Progenitor cell of endocrine pancreas (in vitro differentiated cells): ENCODE results near the gene PRKCH. TPM values are rescaled to one million over a fixed set of nuclear protein-coding genes. Genes with fewer than 3 reads are reported as not detected.

Experiments
- DNase-seq: peaks from one replicate; pipeline ENCODE4 v3.0.0; 2021; ENCODE audit warnings: low spot score; ENCODE audit not compliant: unreplicated experiment
- H3K27ac Mint-ChIP-seq: 2 replicates; pipeline ENCODE4 v1.8.0; 2021; ENCODE audit warnings: mild to moderate bottlenecking, moderate library complexity, mixed read lengths
- H3K27me3 Mint-ChIP-seq: 2 replicates; pipeline ENCODE4 v1.8.0; 2021; ENCODE audit warnings: mixed read lengths
- H3K36me3 Mint-ChIP-seq: 2 replicates; pipeline ENCODE4 v1.8.0; 2022; ENCODE audit warnings: mixed read lengths; ENCODE audit not compliant: insufficient read depth
- H3K4me1 Mint-ChIP-seq: 2 replicates; pipeline ENCODE4 v1.8.0; 2021; ENCODE audit warnings: low read depth, mixed read lengths
- H3K4me3 Mint-ChIP-seq: 2 replicates; pipeline ENCODE4 v1.8.0; 2021; ENCODE audit warnings: low read depth, mild to moderate bottlenecking, moderate library complexity, mixed read lengths
- H3K9me3 Mint-ChIP-seq: 2 replicates; pipeline ENCODE4 v1.8.0; 2021; ENCODE audit warnings: low read depth, mixed read lengths
- total RNA-seq: library from RNA; stranded (reverse); gene quantifications from 2 replicates; pipeline ENCODE4 v1.2.1, GENCODE V29; 2021
- TF ChIP-seq, protein P1 (sequence below): fragments of 200-600 bp; sonication (generic); IDR thresholded peaks from one replicate; pipeline ENCODE4 v1.5.0; 2021; ENCODE audit warnings: antibody characterized with exemption, mild to moderate bottlenecking; ENCODE audit not compliant: unreplicated experiment

Gene PRKCH
- total RNA-seq, 1 donor from 2014 or later = 4.5 TPM

GRCh38 chr14:61433828-61434227, 112.4 kb downstream of the PRKCH start:
- DNase-seq = no peak
- Mint-ChIP-seq H3K9me3 (peaks cover 6% of the 10 kb centered on the region), H3K4me3 (no peak overlapping the region), H3K4me1 (peaks cover 21% of the 10 kb centered on the region), H3K27me3 (no peaks in the 10 kb centered on the region), H3K36me3 (peaks cover 2% of the 10 kb centered on the region), H3K27ac (no peak overlapping the region)
- TF ChIP-seq, protein P1, sequence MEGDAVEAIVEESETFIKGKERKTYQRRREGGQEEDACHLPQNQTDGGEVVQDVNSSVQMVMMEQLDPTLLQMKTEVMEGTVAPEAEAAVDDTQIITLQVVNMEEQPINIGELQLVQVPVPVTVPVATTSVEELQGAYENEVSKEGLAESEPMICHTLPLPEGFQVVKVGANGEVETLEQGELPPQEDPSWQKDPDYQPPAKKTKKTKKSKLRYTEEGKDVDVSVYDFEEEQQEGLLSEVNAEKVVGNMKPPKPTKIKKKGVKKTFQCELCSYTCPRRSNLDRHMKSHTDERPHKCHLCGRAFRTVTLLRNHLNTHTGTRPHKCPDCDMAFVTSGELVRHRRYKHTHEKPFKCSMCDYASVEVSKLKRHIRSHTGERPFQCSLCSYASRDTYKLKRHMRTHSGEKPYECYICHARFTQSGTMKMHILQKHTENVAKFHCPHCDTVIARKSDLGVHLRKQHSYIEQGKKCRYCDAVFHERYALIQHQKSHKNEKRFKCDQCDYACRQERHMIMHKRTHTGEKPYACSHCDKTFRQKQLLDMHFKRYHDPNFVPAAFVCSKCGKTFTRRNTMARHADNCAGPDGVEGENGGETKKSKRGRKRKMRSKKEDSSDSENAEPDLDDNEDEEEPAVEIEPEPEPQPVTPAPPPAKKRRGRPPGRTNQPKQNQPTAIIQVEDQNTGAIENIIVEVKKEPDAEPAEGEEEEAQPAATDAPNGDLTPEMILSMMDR = no peak

- H3K4me1 Mint-ChIP-seq = peaks cover 23% of the 10 kb centered on the region
- H3K4me3 Mint-ChIP-seq = no peak overlapping the region
- H3K9me3 Mint-ChIP-seq = peaks cover 6% of the 10 kb centered on the region
- peaks cover 2% of the 10 kb centered on the region for H3K36me3 Mint-ChIP-seq
- TF ChIP-seq, protein P1 = no peak
- no peak for DNase-seq
- no peaks in the 10 kb centered on the region for H3K27me3 Mint-ChIP-seq
- H3K27ac Mint-ChIP-seq = no peak overlapping the region
Measured at GRCh38 chr14:61434311-61434710, 112.9 kb downstream of the PRKCH start.

DNA sequence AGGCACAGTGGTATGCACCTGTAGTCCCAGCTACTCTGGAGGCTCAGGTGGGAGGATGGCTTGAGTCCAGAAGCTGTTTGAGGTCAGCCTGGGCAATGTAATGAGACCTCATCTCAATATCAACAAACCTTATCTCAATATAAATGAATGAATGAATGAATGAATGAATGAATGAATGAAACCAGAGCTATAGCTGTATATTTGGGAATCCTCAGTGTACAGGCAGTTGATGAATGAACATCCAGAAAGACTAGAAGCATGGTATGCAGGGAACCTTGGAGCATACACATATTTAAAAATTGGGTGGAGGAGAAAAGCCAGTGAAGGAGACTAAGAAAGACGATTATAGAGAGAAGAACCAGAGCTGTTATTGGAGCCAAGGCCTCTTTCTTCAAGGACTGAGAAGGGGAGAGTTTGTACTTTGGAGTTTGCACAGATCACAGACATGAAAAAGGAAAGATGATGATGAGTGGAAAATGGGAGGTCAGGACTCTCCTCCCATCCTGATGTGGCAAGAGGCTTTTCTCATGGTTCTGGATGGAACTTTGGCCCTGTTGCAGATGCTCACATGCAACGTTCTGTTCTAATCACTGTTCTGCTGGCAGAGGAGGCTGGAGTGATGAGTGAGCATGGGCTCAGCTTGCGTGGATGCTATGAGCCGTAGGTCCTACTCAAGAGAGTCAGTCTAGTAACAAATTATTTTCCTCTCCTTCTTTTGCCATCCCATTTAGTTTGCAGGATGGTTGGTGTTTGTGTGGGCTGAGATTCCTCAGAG, 114.4 kb downstream of the PRKCH start:
- Mint-ChIP-seq H3K27me3 (no peaks in the 10 kb centered on the region), H3K27ac (no peak overlapping the region), H3K4me1 (peaks cover 21% of the 10 kb centered on the region), H3K9me3 (peaks cover 6% of the 10 kb centered on the region), H3K4me3 (no peak overlapping the region), H3K36me3 (peaks cover 2% of the 10 kb centered on the region)
- DNase-seq = no peak
- TF ChIP-seq, protein P1 = no peak

GRCh38 chr14:61437381-61437780, 116.0 kb downstream of the PRKCH start:
- no peak for DNase-seq
- peaks cover 21% of the 10 kb centered on the region for H3K4me1 Mint-ChIP-seq
- no peaks in the 10 kb centered on the region for H3K9me3 Mint-ChIP-seq
- H3K36me3 Mint-ChIP-seq = no peaks in the 10 kb centered on the region
- no peaks in the 10 kb centered on the region for H3K27me3 Mint-ChIP-seq
- H3K4me3 Mint-ChIP-seq = no peak overlapping the region
- TF ChIP-seq, protein P1 = no peak
- H3K27ac Mint-ChIP-seq = no peak overlapping the region

DNA sequence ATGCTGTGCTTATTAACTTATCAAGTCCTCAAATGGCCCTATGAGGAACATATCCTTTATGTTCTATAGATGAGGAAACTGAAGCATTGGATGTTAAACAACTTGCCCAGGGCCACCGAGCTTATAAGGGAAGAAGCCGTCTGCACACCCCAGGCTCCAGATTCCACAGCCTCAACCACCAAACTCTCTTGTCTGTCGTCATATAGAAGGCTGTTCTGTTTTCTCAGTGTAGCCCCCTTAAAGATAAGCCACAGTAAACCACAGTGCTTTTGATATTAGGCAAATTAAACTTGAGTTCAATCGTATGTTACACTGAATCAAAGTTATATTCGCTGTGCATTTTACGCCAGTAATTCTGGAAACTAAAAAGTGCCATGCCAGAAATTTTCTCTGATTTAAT, 116.7 kb downstream of the PRKCH start:
- H3K27me3 Mint-ChIP-seq = no peaks in the 10 kb centered on the region
- peaks cover 21% of the 10 kb centered on the region for H3K4me1 Mint-ChIP-seq
- no peak overlapping the region for H3K4me3 Mint-ChIP-seq
- TF ChIP-seq, protein P1 = no peak
- H3K9me3 Mint-ChIP-seq = no peaks in the 10 kb centered on the region
- DNase-seq = no peak
- no peak overlapping the region for H3K27ac Mint-ChIP-seq
- no peaks in the 10 kb centered on the region for H3K36me3 Mint-ChIP-seq
